AG20443 (cell line): ENCODE measurements around the gene ARHGAP1.

Experiments
- DNase-seq: peaks from one replicate; pipeline ENCODE4 v3.0.0; 2012; ENCODE audit warnings: low spot score, mixed read lengths

The ARHGAP1 gene

DNA sequence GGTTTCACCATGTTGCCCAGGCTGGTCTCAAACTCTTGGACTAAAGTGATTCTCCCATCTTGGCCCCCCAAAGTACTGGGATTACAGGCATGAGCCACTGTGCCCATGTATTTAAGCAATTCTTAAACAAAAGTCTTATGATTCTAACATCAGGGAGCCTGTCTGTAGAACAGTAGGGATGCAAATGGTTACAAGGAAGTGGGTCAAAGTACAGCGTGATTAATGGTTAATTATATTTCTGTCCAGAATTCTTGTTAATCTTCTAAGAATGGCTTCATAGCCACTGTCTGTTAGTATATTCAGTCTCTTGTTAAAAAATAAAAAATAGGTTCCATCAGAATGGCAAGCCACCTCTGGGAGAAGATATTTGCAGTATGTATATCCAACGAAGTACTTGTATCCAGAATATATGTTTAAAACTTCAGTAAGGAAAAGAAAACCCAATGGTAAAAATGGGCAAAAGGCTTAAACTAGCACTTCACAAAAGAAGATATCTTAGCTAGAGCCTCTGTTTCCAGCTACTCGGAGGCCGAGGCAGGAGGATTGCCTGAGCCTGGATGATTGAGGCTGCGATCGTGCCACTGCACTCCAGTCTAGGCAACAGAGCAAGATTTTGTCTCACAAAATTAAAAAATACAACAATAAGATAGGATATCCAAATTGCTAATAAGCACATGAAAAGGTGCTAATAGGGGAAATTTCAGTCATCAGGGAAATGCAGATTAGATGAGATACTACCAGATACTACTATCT lies 60.2 kb downstream of the ARHGAP1 start:
- no peak for DNase-seq

DNA sequence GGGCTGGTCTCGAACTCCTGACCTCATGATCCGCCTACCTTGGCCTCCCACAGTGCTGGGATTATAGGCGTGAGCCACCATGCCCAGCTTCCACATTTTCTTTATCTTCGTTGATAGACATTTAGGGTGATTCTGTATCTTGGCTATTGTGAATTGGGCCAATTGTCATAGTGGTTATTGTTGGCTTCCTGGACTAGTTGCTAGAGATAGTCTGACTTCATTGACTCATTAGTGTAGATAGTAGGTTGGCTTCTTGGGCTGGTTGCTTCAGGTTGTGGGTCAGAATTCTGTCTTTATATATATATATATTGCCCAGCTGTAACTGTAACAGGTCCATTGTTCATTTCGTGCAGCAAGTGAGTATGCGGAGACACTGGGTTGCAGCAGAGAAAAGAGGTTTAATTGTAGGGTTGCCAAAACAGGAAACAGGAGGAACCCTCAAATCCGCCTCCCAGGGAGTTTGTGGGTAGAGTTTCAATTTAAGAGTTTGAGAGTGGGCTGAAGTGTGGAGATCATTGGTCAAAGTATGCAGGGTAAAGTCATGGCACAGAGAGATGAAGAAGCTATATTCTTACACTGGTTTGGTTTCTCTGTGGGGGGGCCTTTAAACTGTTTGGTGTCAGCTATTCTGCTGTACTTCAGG lies 61.1 kb downstream of the ARHGAP1 start:
- no peak for DNase-seq

DNA sequence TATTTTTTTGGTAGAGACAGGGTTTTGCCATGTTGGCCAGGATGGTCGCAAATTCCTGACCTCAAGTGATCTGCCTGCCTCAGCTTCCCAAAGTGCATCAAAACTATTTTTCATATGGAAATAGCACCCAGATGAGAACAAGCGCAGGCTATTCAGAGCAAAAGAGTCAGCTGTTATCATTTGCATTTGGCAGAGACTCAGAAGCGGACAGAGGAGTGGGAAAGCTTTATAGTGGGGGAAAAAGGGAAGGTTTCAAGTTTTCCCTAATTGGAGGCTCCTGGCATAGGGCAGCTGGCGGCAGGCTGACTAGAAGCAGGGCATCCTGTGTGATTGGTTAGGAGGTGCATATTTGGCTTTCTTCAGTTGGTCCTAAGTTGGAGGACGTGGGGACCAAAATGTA lies 62.9 kb downstream of the ARHGAP1 start:
- DNase-seq: no peak

DNA sequence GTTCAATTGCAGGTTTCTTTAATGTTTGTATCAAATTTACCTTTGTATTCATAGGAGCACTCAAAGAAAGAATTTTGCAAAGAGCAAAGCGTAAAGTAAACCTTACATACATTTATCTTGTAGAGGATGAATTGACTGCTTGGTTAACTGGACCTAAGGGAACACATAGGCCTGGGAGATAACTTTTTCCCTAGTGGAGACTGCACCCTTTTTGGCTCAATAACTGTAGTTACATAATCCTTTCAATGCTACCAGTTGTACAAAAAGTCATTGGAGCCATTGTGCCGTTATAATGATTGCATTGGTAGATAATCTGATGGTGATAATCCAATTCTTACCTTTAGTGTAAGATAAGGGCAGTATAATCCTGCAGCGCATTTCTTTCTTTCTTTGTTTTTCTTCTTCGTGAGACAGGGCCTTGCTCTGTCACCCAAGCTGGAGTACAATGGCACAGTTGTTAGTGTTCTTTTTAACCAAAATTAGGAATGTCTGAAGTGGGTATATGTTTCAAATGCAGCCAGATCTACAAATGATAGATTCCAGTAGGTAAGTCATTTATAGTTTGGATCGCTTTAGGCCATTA lies 64.8 kb downstream of the ARHGAP1 start:
- no peak for DNase-seq

DNA sequence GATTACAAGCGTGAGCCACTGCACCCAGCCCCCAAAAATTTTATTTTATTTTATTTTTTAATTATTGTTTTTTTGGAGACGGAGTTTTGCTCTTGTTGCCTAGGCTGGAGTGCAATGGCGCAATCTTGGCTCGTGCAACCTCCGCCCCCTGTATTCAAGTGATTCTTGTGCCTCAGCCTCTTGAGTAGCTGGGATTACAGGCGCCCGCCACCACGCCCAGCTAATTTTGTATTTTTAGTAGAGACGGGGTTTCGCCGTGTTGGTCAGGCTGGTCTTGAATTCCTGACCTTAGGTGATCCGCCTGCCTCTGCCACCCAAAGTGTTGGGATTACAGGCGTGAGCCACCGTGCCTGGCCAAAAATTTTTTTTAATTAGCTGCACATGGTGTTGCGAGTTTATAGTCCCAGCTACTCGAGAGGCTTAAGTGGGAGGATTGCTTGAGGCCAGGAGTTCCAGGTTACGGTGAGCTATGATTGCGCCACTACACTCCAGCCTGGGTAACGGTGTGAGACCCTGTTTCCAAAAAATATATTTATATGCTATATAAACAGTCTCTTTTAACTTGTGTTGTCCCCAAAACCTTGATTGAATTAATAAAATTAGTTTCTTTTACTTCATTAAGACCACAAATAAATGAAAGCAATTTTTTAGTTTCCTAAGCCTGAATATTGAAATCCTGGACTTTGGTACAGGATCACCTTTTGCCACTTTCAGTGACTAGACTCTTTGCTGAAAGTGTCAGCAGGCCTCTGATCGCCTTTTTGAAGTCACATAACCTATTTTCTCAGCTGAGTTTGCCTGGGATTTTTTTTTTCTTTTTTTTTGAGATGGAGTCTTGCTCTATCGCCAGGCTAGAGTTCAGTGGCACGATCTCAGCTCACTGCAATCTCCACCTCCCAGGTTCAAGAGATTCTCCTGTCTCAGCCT lies 66.9 kb downstream of the ARHGAP1 start:
- no peak for DNase-seq

DNA sequence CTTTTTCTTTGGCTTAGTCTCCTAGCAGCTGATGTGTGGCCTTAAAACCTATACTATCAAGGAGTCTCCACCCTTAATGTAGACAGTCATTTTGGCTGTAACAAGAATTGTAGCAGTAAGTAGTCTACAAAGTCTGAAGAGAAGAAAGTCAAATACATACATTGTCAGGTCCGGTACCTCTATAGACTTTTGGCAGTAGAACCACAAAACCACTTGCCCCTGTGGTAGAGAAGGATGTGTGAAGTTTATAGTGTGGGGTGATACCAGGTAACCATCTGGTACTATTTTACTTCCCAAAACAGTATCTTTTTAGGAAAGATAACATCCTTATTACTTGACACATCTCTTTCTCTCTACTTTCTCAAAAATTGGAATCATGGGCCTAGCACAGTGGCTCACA lies 67.9 kb downstream of the ARHGAP1 start:
- no peak for DNase-seq

DNA sequence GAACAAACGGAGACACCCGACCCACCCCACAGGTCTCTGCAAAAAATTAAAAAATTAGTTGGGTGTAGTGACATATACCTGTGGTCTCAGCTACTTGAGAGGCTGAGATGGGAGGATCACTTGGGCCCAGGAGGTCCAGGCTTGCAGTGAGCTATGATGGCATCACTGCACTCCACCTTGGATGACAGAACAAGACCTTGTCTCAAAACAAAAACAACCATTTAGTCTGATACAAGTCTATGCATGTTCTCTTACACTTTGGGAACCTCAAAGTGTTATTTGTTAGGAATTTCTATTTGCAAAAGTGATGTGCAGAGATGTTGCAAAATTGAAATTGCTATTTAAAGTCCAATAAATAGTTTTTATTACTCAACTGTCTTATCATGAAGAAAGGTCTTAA lies 68.7 kb downstream of the ARHGAP1 start:
- no peak for DNase-seq

DNA sequence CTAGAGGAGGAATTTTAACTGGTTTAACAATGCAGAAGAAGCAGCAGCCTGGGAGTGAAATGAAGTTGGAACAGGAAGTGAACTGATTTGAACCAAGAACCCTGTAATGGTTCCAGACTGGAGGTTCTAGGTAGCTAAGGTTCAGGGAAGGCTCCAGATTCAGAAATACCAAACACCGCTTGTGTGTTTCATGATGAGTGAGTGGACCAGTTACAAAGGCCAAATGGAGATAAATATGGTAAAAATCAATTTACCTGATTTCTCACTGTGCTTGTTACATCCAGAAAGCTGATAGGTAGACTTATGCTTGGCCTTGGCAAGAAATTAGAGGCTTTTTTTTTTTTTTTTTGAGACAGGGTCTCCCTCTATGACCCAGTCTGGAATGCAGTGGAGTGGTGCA lies 70.2 kb downstream of the ARHGAP1 start:
- DNase-seq: no peak

DNA sequence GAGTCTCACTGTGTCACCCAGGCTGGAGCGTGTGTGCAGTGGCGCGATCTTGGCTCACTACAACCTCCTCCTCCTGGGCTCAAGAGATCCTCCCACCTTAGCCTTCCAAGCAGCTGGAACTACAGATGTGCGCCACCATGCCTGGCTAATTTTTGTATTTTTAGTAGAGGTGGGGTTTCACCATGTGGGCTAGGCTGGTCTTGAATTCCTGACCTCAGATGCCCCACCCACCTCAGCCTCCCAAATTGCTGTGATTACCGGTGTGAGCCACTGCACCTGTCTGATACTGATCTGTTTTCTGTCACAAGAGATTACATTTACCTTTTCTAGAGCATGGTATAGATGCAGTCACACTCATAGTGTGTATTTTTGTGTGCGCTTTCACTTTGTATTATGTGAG lies 71.5 kb downstream of the ARHGAP1 start:
- DNase-seq: no peak
